ENCODE data around the gene ENOX1. TPM values are rescaled to one million over a fixed set of nuclear protein-coding genes. Genes with fewer than 3 reads are reported as not detected.

ENOX1 gene
- total RNA-seq, 1 donor from 2014 or later, result 29.7 TPM

Small RNAs within 50 kb of the gene (small RNA-seq; reads per million reads assigned to genes)
- not detected for gene AL162713.1 (ENCODE audit: low replicate concordance)

Other genes with a start within 250 kb of the ENOX1 start
- 5.9 TPM for gene CCDC122, start 92.8 kb upstream of the ENOX1 start, total RNA-seq
- 4.7 TPM for gene LACC1, start 92.9 kb upstream of the ENOX1 start, total RNA-seq

Measured in temporal lobe (tissue), 2 donors.